ENCODE measurements around the gene TMEM178B. TPM values are rescaled to one million over a fixed set of nuclear protein-coding genes. Genes with fewer than 3 reads are reported as not detected.
A peak's percentile ranks its signal among the peaks of the same experiment; 100 is the strongest.
"Not testable (repeated sequence)": the region's sequence is repeated elsewhere in the genome, so short reads cannot be mapped to it uniquely, and the experiment has no call there.

TMEM178B gene
- 0.57 TPM for polyA plus RNA-seq (ENCODE audit: insufficient read length)

GRCh38 chr7:141073641-141074161, at the start of gene TMEM178B:
TMEM178B (plus strand) TSS chr7:141074064.
- no peak for DNase-seq

- no peak for DNase-seq
Observed at GRCh38 chr7:141024668-141025067, 49.2 kb upstream of the TMEM178B start.

GRCh38 chr7:141027043-141027442, 46.8 kb upstream of the TMEM178B start:
- DNase-seq, result no peak

GRCh38 chr7:141028767-141029166, 45.1 kb upstream of the TMEM178B start:
- no peak for DNase-seq

- DNase-seq, result not testable (repeated sequence)
Observed at GRCh38 chr7:141032539-141033323, 41.1 kb upstream of the TMEM178B start.

- not testable (repeated sequence) for DNase-seq
Observed at GRCh38 chr7:141038100-141038499, 35.8 kb upstream of the TMEM178B start.

- DNase-seq, result no peak
Observed at GRCh38 chr7:141039376-141039775, 34.5 kb upstream of the TMEM178B start.

GRCh38 chr7:141042222-141043193, 31.4 kb upstream of the TMEM178B start:
- no peak for DNase-seq

GRCh38 chr7:141043616-141044015, 30.2 kb upstream of the TMEM178B start:
- DNase-seq, result no peak

- DNase-seq, result no peak
Observed at GRCh38 chr7:141045126-141045841, 28.6 kb upstream of the TMEM178B start.

GRCh38 chr7:141045842-141046620, 27.8 kb upstream of the TMEM178B start:
- DNase-seq, result no peak

GRCh38 chr7:141053626-141054025, 20.2 kb upstream of the TMEM178B start:
- DNase-seq, result no peak

GRCh38 chr7:141055146-141055545, 18.7 kb upstream of the TMEM178B start:
- no peak for DNase-seq

- no peak for DNase-seq
Observed at GRCh38 chr7:141057788-141058187, 16.1 kb upstream of the TMEM178B start.

GRCh38 chr7:141067856-141068255, 6.0 kb upstream of the TMEM178B start:
- DNase-seq, result not testable (repeated sequence)

- no peak for DNase-seq
Observed at GRCh38 chr7:141071260-141071854, 2.5 kb upstream of the TMEM178B start.

- no peak for DNase-seq
Observed at GRCh38 chr7:141071855-141072547, 1.9 kb upstream of the TMEM178B start.

- peak; percentile 70 for DNase-seq
Observed at GRCh38 chr7:141072548-141073172, 1.2 kb upstream of the TMEM178B start.

GRCh38 chr7:141073173-141073640, 657 bp upstream of the TMEM178B start:
- peak; percentile 43 for DNase-seq
